H1 (cell line): ENCODE data around the gene APOL4. TPM values are rescaled to one million over a fixed set of nuclear protein-coding genes. Genes with fewer than 3 reads are reported as not detected.

Experiments
- CTCF ChIA-PET: fragments of 300-600 bp; sonication (Branson Sonifier 250); formaldehyde crosslinking; loops from one replicate; lab custom pipeline; 2021; ENCODE audit not compliant: partially characterized antibody; lab: Charles Lee
- POLR2A ChIA-PET: fragments of 300-600 bp; sonication (Branson Sonifier 250); formaldehyde crosslinking; loops from one replicate; lab custom pipeline; 2021; ENCODE audit warnings: inconsistent platforms; ENCODE audit not compliant: partially characterized antibody; lab: Charles Lee
- DNase-seq, 2 experiments: peaks; one replicate each; pipeline versions ENCODE4 v3.0.0 to v3.0.0-alpha.2; 2010 to 2022; ENCODE audit warnings: low spot score in 2 of 2, low read depth in 1 of 2, mixed read lengths in 1 of 2
- FAIRE-seq: peaks from 2 replicates; lab custom pipeline; 2011; peaks lifted over from hg19 to GRCh38; lab: Jason Lieb, UNC
- H2AFZ ChIP-seq: 2 replicates; pipeline ENCODE4 v1.8.1; 2012; ENCODE audit warnings: low read length, inconsistent platforms
- H2AK5ac ChIP-seq: 2 replicates; pipeline ENCODE4 v1.6.1; 2013; ENCODE audit warnings: low read depth, low read length
- H2BK120ac ChIP-seq: replicated peaks from 2 replicates; pipeline ENCODE3; 2013; ENCODE audit warnings: low read depth, low read length, inconsistent platforms
- H2BK12ac ChIP-seq: 2 replicates; pipeline ENCODE4 v1.6.1; 2013; ENCODE audit warnings: low read depth, low read length
- H2BK15ac ChIP-seq: 2 replicates; pipeline ENCODE4 v1.6.1; 2013; ENCODE audit warnings: low read length
- H2BK20ac ChIP-seq: 2 replicates; pipeline ENCODE4 v1.6.1; 2013; ENCODE audit warnings: low read length
- H2BK5ac ChIP-seq: 2 replicates; pipeline ENCODE4 v1.6.1; 2013; ENCODE audit warnings: low read depth, low read length
- H3K14ac ChIP-seq: 2 replicates; pipeline ENCODE4 v1.6.1; 2013; ENCODE audit warnings: inconsistent platforms; ENCODE audit not compliant: insufficient read length
- H3K18ac ChIP-seq: 2 replicates; pipeline ENCODE4 v1.6.1; 2013; ENCODE audit warnings: low read length; ENCODE audit errors: extremely low read depth
- H3K23ac ChIP-seq: 2 replicates; pipeline ENCODE4 v1.6.1; 2013; ENCODE audit warnings: inconsistent platforms; ENCODE audit not compliant: insufficient read length
- H3K23me2 ChIP-seq: 2 replicates; pipeline ENCODE4 v1.6.1; 2013; ENCODE audit warnings: low read depth, low read length
- H3K27ac ChIP-seq: 2 replicates; pipeline ENCODE4 v1.6.1; 2011; ENCODE audit warnings: low read depth, low read length, inconsistent platforms
- H3K27me3 ChIP-seq, 4 experiments: replicated peaks in 1 of 4; 1 replicate in 1 of 4; 2 replicates in 3 of 4; pipeline versions ENCODE4 v1.6.1 to v1.8.1; 2011 to 2013; ENCODE audit warnings: low read length in 3 of 4, mild to moderate bottlenecking in 3 of 4, inconsistent platforms in 2 of 4, mixed read lengths in 2 of 4, moderate library complexity in 1 of 4; ENCODE audit not compliant: control insufficient read depth in 3 of 4, insufficient read depth in 3 of 4; ENCODE audit errors: extremely low read depth in 1 of 4
- H3K36me3 ChIP-seq, 4 experiments: 2 replicates each; pipeline versions ENCODE4 v1.6.1 to v1.8.1; 2011 to 2013; ENCODE audit warnings: mild to moderate bottlenecking in 4 of 4, low read length in 3 of 4, moderate library complexity in 2 of 4, control low read depth in 1 of 4, inconsistent platforms in 1 of 4; ENCODE audit not compliant: insufficient read depth in 4 of 4, control insufficient read depth in 2 of 4
- H3K4ac ChIP-seq: replicated peaks from 2 replicates; pipeline ENCODE3; 2013; ENCODE audit warnings: low read length, low read depth, mixed read lengths, inconsistent platforms; ENCODE audit not compliant: insufficient read length
- H3K4me1 ChIP-seq, 4 experiments: replicated peaks in 1 of 4; 1 replicate in 1 of 4; 2 replicates in 3 of 4; pipeline versions ENCODE4 v1.6.1 to v1.8.1; 2011 to 2013; ENCODE audit warnings: low read length in 3 of 4, inconsistent platforms in 2 of 4, mixed read lengths in 1 of 4; ENCODE audit not compliant: insufficient read depth in 4 of 4, control insufficient read depth in 3 of 4
- H3K4me2 ChIP-seq, 2 experiments: 2 replicates each; pipeline versions ENCODE4 v1.6.1 to v1.8.1; 2011 to 2013; ENCODE audit warnings: low read depth in 2 of 2, low read length in 2 of 2, control low read depth in 1 of 2, inconsistent platforms in 1 of 2, mild to moderate bottlenecking in 1 of 2; ENCODE audit not compliant: insufficient read depth in 1 of 2
- H3K4me3 ChIP-seq, 4 experiments: fragments of 200-600, 300-600 bp in 1 of 4; sonication (generic), shearing (Covaris generic), sonication (Bioruptor Twin) in 1 of 4; 2 replicates each; pipeline versions ENCODE4 v1.5.1 to v1.8.1; 2011 to 2016; ENCODE audit warnings: low read length in 4 of 4, low read depth in 3 of 4, control low read depth in 2 of 4, inconsistent platforms in 2 of 4, mild to moderate bottlenecking in 2 of 4, mixed read lengths in 1 of 4, moderate library complexity in 1 of 4; ENCODE audit not compliant: insufficient read depth in 2 of 4; ENCODE audit errors: extremely low read depth in 1 of 4
- H3K56ac ChIP-seq: replicated peaks from 2 replicates; pipeline ENCODE3; 2013; ENCODE audit warnings: low read depth, mild to moderate bottlenecking, mixed read lengths, low read length, inconsistent platforms; ENCODE audit not compliant: insufficient read length
- H3K79me1 ChIP-seq: 2 replicates; pipeline ENCODE4 v1.6.1; 2013; ENCODE audit warnings: low read depth, low read length, control low read depth
- H3K79me2 ChIP-seq, 2 experiments: 2 replicates each; pipeline versions ENCODE4 v1.6.1 to v1.8.1; 2012 to 2013; ENCODE audit warnings: low read length in 2 of 2, mild to moderate bottlenecking in 2 of 2, inconsistent platforms in 1 of 2; ENCODE audit not compliant: insufficient read depth in 2 of 2, control insufficient read depth in 1 of 2
- H3K9ac ChIP-seq, 4 experiments: replicated peaks in 1 of 4; 1 replicate in 1 of 4; 2 replicates in 3 of 4; pipeline versions ENCODE4 v1.6.1 to v1.8.1; 2011 to 2013; ENCODE audit warnings: low read depth in 3 of 4, low read length in 3 of 4, control low read depth in 2 of 4, mild to moderate bottlenecking in 2 of 4, moderate library complexity in 2 of 4, inconsistent platforms in 1 of 4; ENCODE audit errors: extremely low read depth in 1 of 4
- H3K9me3 ChIP-seq, 2 experiments: 2 replicates each; pipeline versions ENCODE4 v1.6.1 to v1.8.1; 2012 to 2013; ENCODE audit warnings: mild to moderate bottlenecking in 2 of 2, moderate library complexity in 2 of 2, control low read depth in 1 of 2, inconsistent platforms in 1 of 2, low read depth in 1 of 2, low read length in 1 of 2, mixed read lengths in 1 of 2; ENCODE audit not compliant: insufficient read depth in 2 of 2
- H4K20me1 ChIP-seq, 2 experiments: replicated peaks in 1 of 2; 2 replicates each; pipeline versions ENCODE3 to v1.8.1; 2011 to 2013; ENCODE audit warnings: inconsistent platforms in 2 of 2, low read length in 2 of 2, mild to moderate bottlenecking in 1 of 2; ENCODE audit not compliant: insufficient read depth in 2 of 2, control insufficient read depth in 1 of 2
- H4K5ac ChIP-seq: 2 replicates; pipeline ENCODE4 v1.6.1; 2013; ENCODE audit warnings: low read length, low read depth, mixed read lengths, inconsistent platforms; ENCODE audit not compliant: insufficient read length
- H4K8ac ChIP-seq: 2 replicates; pipeline ENCODE4 v1.8.0; 2013; ENCODE audit warnings: mild to moderate bottlenecking, moderate library complexity, low read length, inconsistent platforms; ENCODE audit not compliant: insufficient read depth; ENCODE audit errors: extremely low read depth
- H4K91ac ChIP-seq: replicated peaks from 2 replicates; pipeline ENCODE3; 2013; ENCODE audit warnings: low read length, mixed read lengths, inconsistent platforms; ENCODE audit not compliant: insufficient read length
- BCL11A ChIP-seq, 2 experiments: IDR thresholded peaks; one replicate each; pipeline ENCODE4 v1.6.1; 2011; ENCODE audit warnings: low read depth in 2 of 2, low read length in 2 of 2, mild to moderate bottlenecking in 2 of 2
- CREB1 ChIP-seq: IDR thresholded peaks from 2 replicates; pipeline ENCODE4 v1.6.1; 2012; ENCODE audit warnings: inconsistent platforms
- CTCF ChIP-seq, 3 experiments: IDR thresholded peaks; 1 replicate in 2 of 3; 2 replicates in 1 of 3; pipeline versions ENCODE4 v1.5.1 to v1.6.1; 2011; ENCODE audit warnings: low read length in 3 of 3, mild to moderate bottlenecking in 3 of 3, inconsistent platforms in 2 of 3, low read depth in 1 of 3, moderate library complexity in 1 of 3; ENCODE audit not compliant: insufficient read depth in 1 of 3; ENCODE audit errors: control extremely low read depth in 1 of 3
- EZH2 ChIP-seq: fragments of 200-600 bp; sonication (generic); IDR thresholded peaks from 2 replicates; pipeline ENCODE4 v1.7.1; 2012; ENCODE audit warnings: low read depth, mild to moderate bottlenecking, moderate library complexity, low read length, inconsistent platforms; ENCODE audit not compliant: severe bottlenecking
- HDAC2 ChIP-seq, 2 experiments: fragments of 300-600 bp in 1 of 2; sonication (generic) in 1 of 2; IDR thresholded peaks; 2 replicates each; pipeline ENCODE4 v1.6.1; 2011 to 2012; ENCODE audit warnings: low read depth in 2 of 2, low read length in 2 of 2, mild to moderate bottlenecking in 2 of 2, moderate library complexity in 2 of 2, borderline replicate concordance in 1 of 2, inconsistent platforms in 1 of 2
- HDAC6 ChIP-seq: IDR thresholded peaks from one replicate; pipeline ENCODE4 v1.7.1; 2012; ENCODE audit warnings: low read depth, mild to moderate bottlenecking, inconsistent platforms, low read length, moderate library complexity
- KDM1A ChIP-seq: fragments of 200-600, 300-600 bp; sonication (generic); IDR thresholded peaks from 2 replicates; pipeline ENCODE4 v1.7.1; 2016; ENCODE audit warnings: mild to moderate bottlenecking, low read length, borderline replicate concordance
- KDM5A ChIP-seq: fragments of 200-600 bp; IDR thresholded peaks from 2 replicates; pipeline ENCODE4 v1.7.1; 2012; ENCODE audit warnings: mild to moderate bottlenecking, low read length, inconsistent platforms, mixed read lengths
- PHF8 ChIP-seq: fragments of 200-600 bp; sonication (generic); conservative IDR thresholded peaks from 2 replicates; pipeline ENCODE4 v1.7.1; 2012; ENCODE audit warnings: low read depth, mild to moderate bottlenecking, inconsistent platforms, low read length, moderate library complexity
- POU5F1 ChIP-seq: IDR thresholded peaks from 2 replicates; pipeline ENCODE4 v1.6.1; 2011; ENCODE audit warnings: low read depth, mild to moderate bottlenecking, low read length, moderate library complexity
- SUZ12 ChIP-seq: fragments of 200-600 bp; sonication (generic); IDR thresholded peaks from 2 replicates; pipeline ENCODE4 v1.6.1; 2012; ENCODE audit warnings: mild to moderate bottlenecking, inconsistent platforms, low read length, moderate library complexity, mixed read lengths
- WGBS, 2 experiments: shearing (Covaris generic) in 1 of 2; methylation state at CpG; one replicate each; pipeline versions ENCODE4 v1.1.6 to v1.1.7; 2013 to 2015; ENCODE audit warnings: low lambda C conversion rate in 2 of 2, mixed read lengths in 2 of 2, inconsistent platforms in 1 of 2, low coverage in 1 of 2, missing lambda C conversion rate in 1 of 2; ENCODE audit not compliant: insufficient replicate concordance in 2 of 2, insufficient coverage in 1 of 2, insufficient read length in 1 of 2; ENCODE audit errors: extremely low coverage in 1 of 2, missing lambda C conversion rate in 1 of 2; 5-methylcytosine and 5-hydroxymethylcytosine counted together
- polyA plus RNA-seq, 7 experiments: library from polyadenylated mRNA; depleted of rRNA in 3 of 7; stranded (reverse) in 5 of 7; unstranded in 2 of 7; fragments of >200 nt in 5 of 7; fragments of 200-250 nt in 2 of 7; gene quantifications; 1 replicate in 5 of 7; 2 replicates in 1 of 7; 4 replicates in 1 of 7; pipeline versions ENCODE4 v1.2.1 to v1.2.3, GENCODE V29; 2011 to 2013; ENCODE audit warnings: missing spikeins in 2 of 7, mixed read lengths in 2 of 7
- total RNA-seq: library from RNA; stranded (reverse); fragmentation: NEBNext Ultra II Directional; extraction: Animal tissue kit (Norgen Biotek cat#: 25700); gene quantifications from 2 replicates; pipeline ENCODE4 v1.2.1, GENCODE V29; 2021

Gene APOL4
- total and polyA plus RNA-seq, 2 of the 8 experiments (the other 6 are each of a cell fraction or from before 2014, with no cell fraction given) = 0.02 TPM; not detected in 1

- FAIRE-seq = no peak
Observed at GRCh38 chr22:36210224-36210623, 8.6 kb upstream of the APOL4 start.

More at GRCh38 chr22:36210224-36210623, 8.6 kb upstream of the APOL4 start:
- Histone ChIP-seq H3K23ac (no peak overlapping the region), H2BK12ac (no peak overlapping the region), H4K20me1 (no peaks in the 10 kb centered on the region), H2BK20ac (no peak overlapping the region), H3K14ac (no peak overlapping the region), H3K79me2 (no peaks in the 10 kb centered on the region), H2AK5ac (no peak overlapping the region), H4K8ac (no peak overlapping the region), H2BK5ac (no peak overlapping the region), H3K56ac (no peak overlapping the region), H3K36me3 (no peaks in the 10 kb centered on the region), H2BK120ac (no peak overlapping the region), H2AFZ (no peak overlapping the region), H3K27ac (no peak overlapping the region), H3K18ac (no peak overlapping the region), H3K4ac (no peak overlapping the region), H3K9me3 (peaks cover 0 to 4% of the 10 kb centered on the region in 2 experiments; a peak in 1 of 4 replicates), H3K23me2 (no peaks in the 10 kb centered on the region), H4K91ac (no peak overlapping the region), H3K4me3 (no peak overlapping the region), H3K4me2 (no peak overlapping the region), H3K27me3 (no peaks in the 10 kb centered on the region; a peak in 2 of 7 replicates), H3K4me1 (no peaks in the 10 kb centered on the region), H4K5ac (no peak overlapping the region), H2BK15ac (no peak overlapping the region), H3K9ac (no peak overlapping the region), H3K79me1 (no peaks in the 10 kb centered on the region)
- 89% methylated on average over 3 of the region's 3 CpGs; no CpG with 5 or more reads in 1 of the 2 experiments for WGBS, 2 experiments
- ChIA-PET POLR2A (no interaction called here), CTCF (interaction anchor here (1.4 to 1.5 kb wide), 2 partner anchors 12 to 17 kb away, joined by 4 read pairs; no protein-coding TSS in a partner anchor)
- no peak for TF ChIP-seq HDAC2 (IDR thresholded peaks at IDR 0.05; ENCODE audit: borderline replicate concordance in 1 of 2, low read depth in 2 of 2, low read length in 2 of 2)
- no peak for TF ChIP-seq HDAC6
- TF ChIP-seq CTCF (IDR thresholded peaks at IDR 0.05; ENCODE audit: control extremely low read depth in 1 of 3, insufficient read depth in 1 of 3, low read depth in 1 of 3, low read length in 3 of 3) = no peak
- TF ChIP-seq POU5F1 = no peak
- no peak for TF ChIP-seq EZH2
- no peak for TF ChIP-seq CREB1
- no peak for TF ChIP-seq SUZ12
- no peak for TF ChIP-seq KDM5A
- no peak for TF ChIP-seq PHF8
- no peak for TF ChIP-seq KDM1A
- no peak for TF ChIP-seq BCL11A (IDR thresholded peaks at IDR 0.05; ENCODE audit: low read depth in 2 of 2, low read length in 2 of 2)
- DNase-seq = no peak
